KOPT-K1 (cell line): ENCODE results near the gene VAMP5.
"Not testable (repeated sequence)": the region's sequence is repeated elsewhere in the genome, so short reads cannot be mapped to it uniquely, and the experiment has no call there.

ENCODE experiments used
- H3K27ac ChIP-seq: fragments of 200-600 bp; sonication (generic); 2 replicates; pipeline ENCODE4 v1.5.1; 2016; ENCODE audit warnings: antibody characterized with exemption, mild to moderate bottlenecking, low read depth, low read length; ENCODE audit not compliant: poor library complexity, severe bottlenecking
- H3K36me3 ChIP-seq: fragments of 200-600 bp; sonication (generic); 2 replicates; pipeline ENCODE4 v1.5.1; 2017; ENCODE audit warnings: antibody characterized with exemption, mild to moderate bottlenecking, low read length, moderate library complexity; ENCODE audit not compliant: insufficient read depth
- H3K9me3 ChIP-seq: fragments of 200-600 bp; sonication (generic); 2 replicates; pipeline ENCODE4 v1.5.1; 2017; ENCODE audit warnings: antibody characterized with exemption, low read length, mild to moderate bottlenecking; ENCODE audit not compliant: insufficient read depth, poor library complexity, severe bottlenecking

VAMP5 gene

GRCh38 chr2:85584354-85584856 is at the start of gene VAMP5:
TSS of gene VAMP5 (plus strand) at chr2:85584431. CDS start at chr2:85584491, 60 bp downstream.
- Histone ChIP-seq H3K9me3 (no peaks in the 10 kb centered on the region), H3K36me3 (no peaks in the 10 kb centered on the region), H3K27ac (peak within 1 kb of the TSS; percentile 78)

DNA sequence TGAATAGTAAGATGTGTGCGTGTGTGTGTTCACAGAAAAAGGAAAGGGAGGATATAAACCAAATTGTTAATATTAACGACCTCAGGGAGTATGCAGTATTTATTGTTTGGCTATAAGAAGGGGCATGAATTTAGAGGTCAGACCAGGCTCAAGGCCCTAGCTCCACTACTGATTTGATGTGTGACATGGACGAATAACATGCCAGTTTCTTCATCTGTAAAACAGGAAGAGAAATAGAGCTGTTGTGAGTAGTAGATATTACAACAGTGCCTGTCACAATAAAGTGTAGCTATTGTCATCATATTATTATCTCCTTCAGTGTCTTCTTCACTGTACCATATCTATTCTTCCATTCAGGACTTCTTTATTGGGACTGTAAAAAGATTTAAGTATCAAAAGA is 49.4 kb upstream of the VAMP5 start:
- H3K27ac ChIP-seq: no peak overlapping the region
- H3K36me3 ChIP-seq: peaks cover 2% of the 10 kb centered on the region
- H3K9me3 ChIP-seq: no peaks in the 10 kb centered on the region

GRCh38 chr2:85536479-85536878 is 47.8 kb upstream of the VAMP5 start:
- peaks cover 18% of the 10 kb centered on the region for H3K36me3 ChIP-seq
- no peaks in the 10 kb centered on the region for H3K9me3 ChIP-seq
- no peak overlapping the region for H3K27ac ChIP-seq

- Histone ChIP-seq H3K36me3 (peaks cover 32% of the 10 kb centered on the region), H3K27ac (peak overlapping the region; percentile 98), H3K9me3 (no peaks in the 10 kb centered on the region)
Observed at GRCh38 chr2:85537600-85538506, 46.4 kb upstream of the VAMP5 start.

- peaks cover 41% of the 10 kb centered on the region for H3K36me3 ChIP-seq
- H3K9me3 ChIP-seq: no peaks in the 10 kb centered on the region
- H3K27ac ChIP-seq: peak within 1 kb of the TSS; percentile 98
Observed at GRCh38 chr2:85538507-85539360, 45.5 kb upstream of the VAMP5 start, which contains the start of gene MAT2A. TSS of gene MAT2A (plus strand) at chr2:85539168. CDS start at chr2:85539288, 120 bp downstream.

- Histone ChIP-seq H3K36me3 (peaks cover 49% of the 10 kb centered on the region), H3K27ac (peak overlapping the region; percentile 98), H3K9me3 (no peaks in the 10 kb centered on the region)
Observed at GRCh38 chr2:85539361-85540132, 44.7 kb upstream of the VAMP5 start.

GRCh38 chr2:85540133-85540648 is 44.0 kb upstream of the VAMP5 start:
- Histone ChIP-seq H3K9me3 (no peaks in the 10 kb centered on the region), H3K27ac (peak overlapping the region; percentile 98), H3K36me3 (peaks cover 56% of the 10 kb centered on the region)

- peaks cover 66% of the 10 kb centered on the region for H3K36me3 ChIP-seq
- peak overlapping the region; percentile 98 for H3K27ac ChIP-seq
- H3K9me3 ChIP-seq: no peaks in the 10 kb centered on the region
Observed at GRCh38 chr2:85541262-85541661, 43.0 kb upstream of the VAMP5 start.

- H3K36me3 ChIP-seq: peaks cover 73% of the 10 kb centered on the region
Observed at GRCh38 chr2:85541753-85542457, 42.3 kb upstream of the VAMP5 start.

GRCh38 chr2:85542777-85543176 is 41.5 kb upstream of the VAMP5 start:
- Histone ChIP-seq H3K9me3 (no peaks in the 10 kb centered on the region), H3K27ac (no peak overlapping the region), H3K36me3 (peaks cover 81% of the 10 kb centered on the region)

More at GRCh38 chr2:85541753-85542457, 42.3 kb upstream of the VAMP5 start:
- H3K9me3 ChIP-seq: no peaks in the 10 kb centered on the region
- no peak overlapping the region for H3K27ac ChIP-seq

DNA sequence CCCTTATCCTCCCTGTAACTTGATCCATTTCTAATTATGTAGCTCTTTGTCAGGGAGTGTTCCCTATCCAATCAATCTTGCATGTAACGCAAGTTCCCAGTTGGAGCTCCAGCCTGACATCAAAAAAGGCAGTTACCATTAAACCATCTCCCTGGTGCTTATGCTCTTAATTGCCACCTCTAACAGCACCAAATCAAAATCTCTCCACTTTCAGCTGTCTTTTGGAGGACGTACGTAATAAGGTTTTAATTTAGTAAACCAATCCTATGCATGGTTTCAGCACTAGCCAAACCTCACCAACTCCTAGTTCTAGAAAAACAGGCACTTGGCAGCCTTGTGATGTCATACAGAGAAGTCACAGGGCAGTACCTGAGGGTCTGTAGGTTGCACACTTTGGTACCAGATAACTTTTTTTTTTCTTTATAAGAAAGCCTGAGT is 40.0 kb upstream of the VAMP5 start:
- H3K36me3 ChIP-seq: peaks cover 91% of the 10 kb centered on the region
- H3K9me3 ChIP-seq, H3K27ac ChIP-seq: not testable (repeated sequence)

- H3K36me3 ChIP-seq: peaks cover 94% of the 10 kb centered on the region
- H3K27ac ChIP-seq, H3K9me3 ChIP-seq: not testable (repeated sequence)
Observed at GRCh38 chr2:85544915-85545779, 39.1 kb upstream of the VAMP5 start.

DNA sequence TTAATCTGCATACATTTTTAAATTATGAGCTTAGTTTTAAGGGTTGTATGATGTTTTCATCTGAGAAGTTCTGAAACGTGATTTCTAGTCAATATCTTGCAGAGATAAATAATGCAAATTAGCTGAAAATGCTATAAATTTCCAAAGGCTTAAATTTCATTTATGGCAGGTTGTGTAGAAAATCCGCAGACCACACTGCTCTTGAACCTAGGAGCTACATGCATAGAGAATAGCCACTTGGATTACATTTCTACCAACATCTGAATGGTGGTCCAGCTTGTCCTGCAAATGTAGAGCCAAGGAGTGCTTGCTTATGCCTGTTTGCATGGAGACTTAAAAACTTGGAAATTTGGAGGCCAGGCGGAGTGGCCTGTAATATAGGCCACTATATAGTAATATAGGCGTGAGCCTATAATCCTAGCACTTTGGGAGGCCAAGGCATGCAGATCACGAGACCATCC is 38.4 kb upstream of the VAMP5 start:
- no peak overlapping the region for H3K27ac ChIP-seq
- peaks cover 94% of the 10 kb centered on the region for H3K36me3 ChIP-seq

More for the DNA sequence above, 38.4 kb upstream of the VAMP5 start:
- no peaks in the 10 kb centered on the region for H3K9me3 ChIP-seq
